SIG-M5 (cell line): Measurements from ENCODE around the gene ADGRV1.
"Not testable (repeated sequence)": the region's sequence is repeated elsewhere in the genome, so short reads cannot be mapped to it uniquely, and the experiment has no call there.

Source experiments
- DNase-seq: peaks from one replicate; lab custom pipeline; 2025; lab: John Stamatoyannopoulos, UW

ADGRV1 gene

DNA sequence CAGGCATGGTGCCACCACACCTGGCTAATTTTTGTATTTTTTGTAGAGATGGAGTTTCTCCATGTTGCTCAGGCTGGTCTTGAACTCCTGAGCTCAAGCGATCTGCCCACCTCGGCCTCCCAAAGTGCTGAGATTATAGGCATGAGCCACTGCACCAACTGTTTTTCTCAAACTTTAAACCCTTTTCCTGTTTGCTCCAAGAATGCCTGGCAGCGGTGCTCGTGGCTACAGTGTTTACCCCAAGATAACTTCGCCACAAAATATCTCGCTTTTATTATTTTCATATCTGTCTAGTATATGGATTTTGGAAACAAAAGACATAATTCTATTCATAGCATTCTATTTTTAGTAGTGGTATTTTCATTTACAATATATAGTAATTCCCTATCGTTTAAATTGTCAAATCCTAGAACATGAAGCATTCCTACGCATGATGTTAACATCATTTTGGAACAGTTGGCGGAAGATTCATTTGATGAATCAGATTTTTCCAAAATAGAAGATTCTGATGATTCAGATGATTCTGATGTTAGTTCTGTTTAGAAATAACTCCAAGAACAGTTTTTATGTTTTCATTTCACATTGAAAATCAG is 504.6 kb downstream of the ADGRV1 start:
- DNase-seq, result not testable (repeated sequence)

GRCh38 chr5:91065496-91065895 is 506.9 kb downstream of the ADGRV1 start:
- no peak for DNase-seq

- no peak for DNase-seq
These were observed 510.8 kb downstream of the ADGRV1 start for GRCh38 chr5:91069364-91069763.

- no peak for DNase-seq
These were observed 512.4 kb downstream of the ADGRV1 start for GRCh38 chr5:91070761-91071550.

GRCh38 chr5:91072881-91073280 is 514.3 kb downstream of the ADGRV1 start:
- no peak for DNase-seq

- no peak for DNase-seq
These were observed 516.0 kb downstream of the ADGRV1 start for GRCh38 chr5:91074615-91075014.

DNA sequence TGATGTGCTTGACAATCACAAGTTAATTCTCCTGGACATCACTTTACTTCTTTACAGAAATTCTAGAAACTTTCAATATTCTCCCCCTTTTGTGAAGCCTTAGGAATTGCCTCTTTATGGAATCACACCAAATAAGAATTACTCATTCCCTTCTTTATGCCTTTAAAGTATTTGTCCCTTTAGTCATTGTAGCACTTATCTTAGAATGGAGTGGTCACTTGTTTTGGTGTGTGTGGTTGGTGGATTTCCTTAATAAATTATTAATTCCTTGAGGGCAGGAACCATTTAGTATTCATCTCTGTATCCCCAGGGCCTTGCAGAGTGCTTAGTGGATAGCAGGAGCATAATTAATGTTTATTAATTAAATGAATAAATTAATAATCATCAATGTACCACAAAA is 517.5 kb downstream of the ADGRV1 start:
- DNase-seq, result no peak

- no peak for DNase-seq
These were observed 519.0 kb downstream of the ADGRV1 start for GRCh38 chr5:91077623-91078022.

DNA sequence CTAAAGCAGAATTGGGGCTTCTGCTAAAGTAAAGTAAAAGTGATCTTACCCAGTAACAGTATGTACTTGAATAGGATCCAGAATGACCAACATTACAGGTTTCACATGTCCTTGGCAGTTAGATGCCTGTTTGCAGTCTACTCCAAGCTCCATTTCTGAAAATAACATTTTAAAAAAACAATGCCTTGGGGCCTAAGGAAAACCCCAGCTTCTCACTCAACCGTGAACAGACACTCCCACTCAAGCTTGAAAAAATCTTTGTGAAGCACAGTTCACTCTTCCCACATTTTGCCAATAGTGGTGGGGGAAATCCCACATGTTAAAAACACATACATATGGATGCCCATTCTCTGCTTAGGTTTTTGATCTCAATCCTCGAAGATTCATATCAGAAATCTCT is 520.4 kb downstream of the ADGRV1 start:
- no peak for DNase-seq

DNA sequence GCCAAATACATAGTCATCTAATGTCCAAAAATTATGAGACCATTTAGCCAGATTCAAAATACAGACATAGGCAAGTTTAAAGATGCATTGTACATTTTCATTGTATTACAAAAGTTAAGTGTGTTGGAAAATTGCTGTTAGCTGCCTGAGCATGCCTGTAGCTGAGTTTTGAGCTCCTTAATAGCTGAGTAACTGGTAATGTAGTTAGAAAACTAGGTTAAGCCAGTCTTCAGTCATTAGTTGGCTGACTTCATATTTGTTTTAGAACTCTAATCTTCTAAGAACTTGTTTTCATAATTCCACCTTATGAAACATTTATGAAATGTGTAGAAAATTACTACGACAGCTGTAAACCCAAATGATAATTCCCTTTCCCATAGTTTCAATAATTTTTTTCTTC is 531.2 kb downstream of the ADGRV1 start:
- no peak for DNase-seq

DNA sequence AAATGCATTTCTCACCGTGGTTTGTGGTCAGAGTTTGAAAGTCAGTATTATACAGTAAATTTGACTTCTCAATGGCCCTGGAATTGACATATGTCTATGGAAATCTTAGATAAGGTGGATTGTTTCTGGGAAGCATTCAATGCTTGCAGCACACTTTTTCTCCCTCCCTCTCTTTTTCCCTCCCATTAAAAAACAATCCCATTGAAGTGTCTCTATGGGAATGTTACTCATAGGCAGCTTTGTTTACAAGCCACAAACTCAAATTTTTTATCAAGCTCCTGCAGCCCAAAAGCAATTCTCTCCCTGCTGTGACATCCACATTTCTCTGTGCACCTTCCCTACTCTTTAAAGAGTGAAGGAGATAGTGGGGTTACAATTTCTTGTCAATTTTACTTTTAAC is 532.4 kb downstream of the ADGRV1 start:
- DNase-seq, result no peak

GRCh38 chr5:91091471-91092234 is 533.1 kb downstream of the ADGRV1 start:
- DNase-seq, result no peak

DNA sequence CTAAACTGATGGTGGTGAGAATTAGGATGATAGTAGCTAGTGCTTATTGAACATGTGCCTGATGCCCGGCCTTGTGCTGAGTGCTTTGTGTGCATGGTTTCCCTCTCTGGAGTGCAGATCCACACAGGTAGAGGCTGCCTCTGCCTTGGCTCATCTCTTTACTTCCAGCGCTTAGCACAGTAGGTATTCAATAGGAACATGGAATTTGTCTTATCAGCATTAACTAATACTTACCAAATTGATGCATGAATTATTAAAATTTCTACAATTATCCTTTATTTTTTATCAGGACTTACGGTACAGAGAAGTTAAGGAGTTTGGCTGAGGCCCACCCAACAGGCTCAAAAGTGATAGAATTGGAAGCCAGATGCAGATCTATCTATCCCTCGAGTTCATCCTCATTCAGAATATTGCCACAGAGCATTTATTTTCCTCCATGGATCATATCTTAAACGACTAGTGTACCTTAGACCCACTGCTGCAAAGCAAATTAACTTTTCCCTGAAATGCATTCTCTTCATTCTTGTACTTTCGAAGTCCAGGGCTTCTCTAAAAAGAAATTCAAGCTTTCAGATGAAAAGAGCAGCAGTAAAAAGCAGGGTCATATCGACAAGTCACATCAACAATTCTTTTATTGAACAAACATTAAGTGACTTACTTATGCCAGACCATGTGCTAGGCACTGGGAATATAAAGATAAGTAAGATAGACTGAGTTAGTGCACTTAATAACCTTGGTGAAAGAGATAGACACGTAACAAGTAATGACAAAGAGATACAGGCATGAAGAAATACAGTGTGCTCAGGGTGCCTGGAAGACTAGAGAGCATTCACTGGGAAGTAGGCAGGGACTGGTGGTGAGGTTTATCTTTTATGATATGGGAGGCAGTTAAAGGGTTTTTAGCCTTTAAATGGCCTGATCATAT is 534.5 kb downstream of the ADGRV1 start:
- DNase-seq, result no peak

GRCh38 chr5:91095313-91095712 is 536.7 kb downstream of the ADGRV1 start:
- DNase-seq, result no peak

DNA sequence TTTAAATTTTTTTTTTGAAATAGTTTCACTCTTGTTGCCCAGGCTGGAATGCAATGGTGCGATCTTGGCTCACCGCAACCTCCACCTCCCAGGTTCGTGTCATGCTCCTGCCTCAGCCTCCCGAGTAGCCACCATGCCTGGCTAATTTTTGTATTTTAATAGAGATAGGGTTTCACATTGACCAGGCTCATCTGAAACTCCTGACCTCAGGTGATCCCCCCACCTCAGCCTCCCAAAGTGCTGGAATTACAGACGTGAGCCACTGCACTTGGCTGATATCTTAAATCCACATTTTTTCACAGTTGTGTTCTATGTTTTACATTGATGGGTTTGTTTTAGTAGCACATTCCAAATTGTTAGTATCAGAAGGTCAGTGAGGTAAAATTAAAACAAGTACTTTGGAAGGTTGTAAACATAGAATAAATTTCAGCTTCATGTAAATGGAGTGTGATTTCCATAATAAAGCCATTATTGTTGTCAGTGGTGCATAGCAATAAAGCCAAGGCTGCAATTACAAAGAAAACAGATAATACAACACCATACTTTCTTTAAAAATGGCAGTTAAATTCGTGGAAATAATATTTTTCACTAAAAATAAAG is 537.3 kb downstream of the ADGRV1 start:
- DNase-seq, result no peak

GRCh38 chr5:91098541-91098940 is 539.9 kb downstream of the ADGRV1 start:
- no peak for DNase-seq

DNA sequence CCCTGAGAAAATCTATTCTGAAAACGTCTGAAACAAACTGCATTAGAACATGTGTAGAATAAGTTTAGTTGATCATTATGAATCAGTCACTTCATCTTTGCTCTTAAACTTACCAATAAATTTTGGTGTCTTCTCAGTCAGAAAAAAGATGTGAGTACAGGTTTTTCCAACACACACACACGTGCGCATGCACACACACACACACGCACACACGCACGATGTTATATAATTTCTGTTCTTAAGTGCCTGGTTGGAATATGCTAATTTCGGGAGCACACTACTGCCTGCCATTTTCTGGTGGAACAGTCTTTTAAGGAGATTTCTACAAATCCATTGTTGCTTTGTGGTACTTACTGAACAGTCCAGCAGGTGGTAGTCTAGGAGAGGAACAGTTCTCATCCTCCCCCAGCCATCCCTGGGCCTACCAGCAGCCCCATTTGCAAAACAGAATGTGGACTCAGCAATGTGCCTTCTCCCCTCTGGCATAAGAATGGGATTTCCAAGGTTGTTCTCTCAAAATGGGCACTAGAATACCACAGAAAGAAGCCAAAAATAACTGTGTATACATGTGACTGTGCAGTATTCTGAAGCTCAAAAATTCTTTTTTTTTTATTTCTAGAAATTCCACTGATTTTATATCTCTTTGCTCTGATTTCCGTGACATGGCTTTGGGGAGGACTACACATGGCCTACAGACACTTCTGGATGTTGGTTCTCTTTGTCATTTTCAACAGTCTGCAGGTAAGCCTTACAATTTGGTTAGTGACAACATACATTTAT is 543.2 kb downstream of the ADGRV1 start:
- peak; percentile 4 for DNase-seq

DNA sequence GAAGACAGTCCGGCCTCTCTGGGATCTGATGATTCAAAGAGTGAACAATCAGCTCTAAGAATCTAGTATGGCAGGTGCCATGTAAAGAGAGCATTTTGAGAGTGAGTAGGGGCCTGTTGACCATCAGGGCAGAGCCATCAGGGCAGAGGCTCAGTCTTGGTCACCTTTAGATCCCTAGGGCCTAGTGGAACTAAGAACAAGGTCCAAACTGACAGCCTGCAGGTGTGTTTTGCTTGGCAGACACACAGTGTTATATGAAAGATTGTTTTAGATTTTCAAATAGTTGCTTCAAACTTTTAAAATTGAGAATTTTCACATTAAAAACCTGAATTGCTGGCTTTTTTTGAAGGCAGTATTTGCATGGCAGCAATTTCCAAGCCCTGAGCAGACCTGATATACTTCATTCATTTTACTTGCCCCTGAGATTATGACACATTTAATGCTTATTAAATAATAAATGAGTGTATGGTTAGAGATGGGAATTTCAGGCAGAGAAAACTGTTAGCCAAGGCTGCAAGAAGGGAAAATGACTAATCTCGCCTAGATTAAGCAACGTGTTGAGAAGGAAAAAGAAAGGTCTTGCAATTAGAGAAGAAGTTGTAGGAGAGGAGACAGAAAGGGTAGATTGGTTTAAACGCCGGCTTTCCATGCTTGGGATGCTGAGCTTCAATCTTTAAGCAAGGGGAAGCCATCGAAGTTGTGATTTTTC is 544.9 kb downstream of the ADGRV1 start:
- DNase-seq, result no peak

- no peak for DNase-seq
These were observed 545.5 kb downstream of the ADGRV1 start for GRCh38 chr5:91104062-91104448.

GRCh38 chr5:91106842-91107511 is 548.4 kb downstream of the ADGRV1 start:
- no peak for DNase-seq
